Mesodermal cell (in vitro differentiated cells): ENCODE measurements around the gene DYNLT1.

Experiments
- H3K27ac ChIP-seq: 2 replicates; pipeline ENCODE4 v1.7.0; 2013; ENCODE audit warnings: mild to moderate bottlenecking, low read depth, low read length, moderate library complexity; ENCODE audit not compliant: severe bottlenecking
- H3K36me3 ChIP-seq: 2 replicates; pipeline ENCODE4 v1.7.1; 2013; ENCODE audit warnings: mild to moderate bottlenecking, low read length, moderate library complexity; ENCODE audit not compliant: control insufficient read depth, insufficient read depth
- H3K4me1 ChIP-seq: one replicate; pipeline ENCODE4 v1.7.1; 2013; ENCODE audit warnings: mild to moderate bottlenecking, low read length; ENCODE audit not compliant: insufficient read depth, control insufficient read depth, poor library complexity, severe bottlenecking
- H3K4me3 ChIP-seq: 2 replicates; pipeline ENCODE4 v1.7.0; 2013; ENCODE audit warnings: low read length, control low read depth, mild to moderate bottlenecking; ENCODE audit not compliant: insufficient read depth, poor library complexity, severe bottlenecking; ENCODE audit errors: extremely low read depth
- H3K9me3 ChIP-seq: 2 replicates; pipeline ENCODE4 v1.7.1; 2013; ENCODE audit warnings: mild to moderate bottlenecking, low read length, moderate library complexity; ENCODE audit not compliant: control insufficient read depth
- WGBS, 2 experiments: methylation state at CpG; one replicate each; pipeline ENCODE4 v1.1.5; 2013; ENCODE audit warnings: missing lambda C conversion rate in 2 of 2; ENCODE audit not compliant: insufficient coverage in 2 of 2; 5-methylcytosine and 5-hydroxymethylcytosine counted together

DYNLT1 gene

DNA sequence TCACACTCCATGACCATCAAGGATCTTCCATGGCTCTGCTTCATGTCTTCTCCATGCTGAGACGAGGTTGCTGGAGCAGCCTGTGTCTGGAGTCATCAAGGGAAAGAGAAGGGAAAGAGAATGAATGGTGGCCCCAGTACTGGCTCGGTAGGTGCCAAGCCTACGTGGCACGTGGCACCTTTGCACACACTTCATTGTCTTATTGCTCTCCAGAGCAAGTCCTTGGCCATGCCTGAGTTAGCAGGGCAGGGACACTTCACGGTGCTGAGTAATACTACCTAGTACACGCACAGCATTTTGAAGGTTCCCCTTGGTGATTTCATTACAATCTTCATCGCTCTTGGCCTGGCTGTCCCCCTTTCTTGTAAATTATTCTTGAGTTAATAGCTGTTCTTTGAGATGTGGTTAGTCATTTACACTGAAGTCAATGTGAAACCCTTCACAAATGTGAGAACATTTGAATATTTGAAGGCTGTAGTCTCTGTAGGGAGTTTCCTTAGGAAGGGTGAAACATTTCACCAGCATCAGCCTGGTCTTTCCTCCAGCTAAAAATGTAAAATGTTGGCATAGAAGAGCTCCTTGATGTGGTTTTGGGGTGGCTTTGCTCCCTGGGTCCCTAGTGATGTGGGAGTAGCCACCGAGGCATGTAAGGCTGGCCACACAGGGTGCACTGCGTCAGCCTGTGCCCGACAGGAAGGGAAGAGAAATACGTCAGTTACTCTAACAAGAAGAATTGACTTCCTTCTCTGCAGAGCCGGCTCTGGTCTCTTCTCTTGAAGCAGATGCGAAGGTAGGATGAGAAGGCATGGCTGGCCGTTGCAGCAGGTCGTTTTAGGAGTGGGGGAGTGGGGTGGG is 5.0 kb upstream of the DYNLT1 start, which contains the start of gene SYTL3:
Gene SYTL3 (plus strand): TSS at position 766 of the 855 bp plus-strand sequence. CDS start 13,215 bp downstream, outside the sequence.
- Histone ChIP-seq H3K9me3 (no peaks in the 10 kb centered on the region), H3K4me3 (no peak within 1 kb of the TSS), H3K27ac (peak within 1 kb of the TSS; percentile 69), H3K4me1 (peaks cover 29% of the 10 kb centered on the region), H3K36me3 (no peaks in the 10 kb centered on the region)
- WGBS, 2 experiments, result 76 to 84% methylated on average over 10 to 12 of the region's 15 CpGs

DNA sequence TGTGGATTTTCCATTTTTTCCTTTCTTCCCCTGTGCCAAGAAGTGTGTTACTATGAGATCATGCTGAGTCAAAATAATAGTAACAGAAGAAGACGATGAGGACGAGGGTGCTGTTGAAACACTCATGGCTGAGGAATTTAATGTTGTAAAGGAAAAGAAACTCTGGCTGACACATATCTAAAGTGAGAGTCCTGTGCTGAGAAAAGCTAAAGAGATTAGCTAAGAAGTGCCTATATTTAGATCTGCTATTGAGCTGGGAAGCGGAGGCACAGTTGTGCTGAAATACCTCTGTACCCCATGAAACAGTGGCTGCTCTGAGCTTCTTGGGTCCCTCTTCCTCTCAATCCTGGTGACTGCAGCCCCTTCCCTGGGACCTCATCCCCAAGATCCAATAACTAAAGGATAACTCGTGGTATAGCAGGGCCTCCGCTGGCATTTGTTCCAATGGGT is 4.2 kb upstream of the DYNLT1 start:
- WGBS, 2 experiments, result 61 to 92% methylated on average over 3 of the region's 5 CpGs

DNA sequence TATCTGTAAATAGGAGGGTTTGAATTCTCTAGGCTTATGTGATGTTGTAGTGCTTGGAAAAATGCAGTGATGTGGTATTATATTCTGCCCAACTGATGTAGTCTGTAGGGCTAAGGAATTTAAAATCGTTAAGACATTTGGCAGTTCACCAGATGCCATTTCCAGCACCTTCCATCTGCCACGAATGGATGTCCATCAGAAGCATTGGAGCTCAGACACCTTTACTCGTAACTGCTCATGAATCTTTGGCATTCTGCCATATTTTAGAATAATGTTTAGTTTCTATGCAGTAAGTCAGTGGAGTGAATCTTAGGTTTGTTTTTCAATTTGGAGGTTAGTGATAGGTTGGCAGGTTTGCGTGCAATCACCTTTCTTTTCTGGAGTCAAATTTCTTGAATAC is 3.0 kb upstream of the DYNLT1 start:
- WGBS, 2 experiments, result 75 to 81% methylated on average over 3 to 4 of the region's 4 CpGs
- Histone ChIP-seq H3K27ac (no peak overlapping the region), H3K4me1 (peaks cover 25% of the 10 kb centered on the region), H3K9me3 (no peaks in the 10 kb centered on the region), H3K4me3 (no peak overlapping the region), H3K36me3 (peaks cover 5% of the 10 kb centered on the region)

More for the DNA sequence above, 4.2 kb upstream of the DYNLT1 start:
- peak overlapping the region; percentile 69 for H3K27ac ChIP-seq
- H3K9me3 ChIP-seq, result no peaks in the 10 kb centered on the region
- H3K36me3 ChIP-seq, result no peaks in the 10 kb centered on the region
- peaks cover 21% of the 10 kb centered on the region for H3K4me1 ChIP-seq
- H3K4me3 ChIP-seq, result no peak overlapping the region

DNA sequence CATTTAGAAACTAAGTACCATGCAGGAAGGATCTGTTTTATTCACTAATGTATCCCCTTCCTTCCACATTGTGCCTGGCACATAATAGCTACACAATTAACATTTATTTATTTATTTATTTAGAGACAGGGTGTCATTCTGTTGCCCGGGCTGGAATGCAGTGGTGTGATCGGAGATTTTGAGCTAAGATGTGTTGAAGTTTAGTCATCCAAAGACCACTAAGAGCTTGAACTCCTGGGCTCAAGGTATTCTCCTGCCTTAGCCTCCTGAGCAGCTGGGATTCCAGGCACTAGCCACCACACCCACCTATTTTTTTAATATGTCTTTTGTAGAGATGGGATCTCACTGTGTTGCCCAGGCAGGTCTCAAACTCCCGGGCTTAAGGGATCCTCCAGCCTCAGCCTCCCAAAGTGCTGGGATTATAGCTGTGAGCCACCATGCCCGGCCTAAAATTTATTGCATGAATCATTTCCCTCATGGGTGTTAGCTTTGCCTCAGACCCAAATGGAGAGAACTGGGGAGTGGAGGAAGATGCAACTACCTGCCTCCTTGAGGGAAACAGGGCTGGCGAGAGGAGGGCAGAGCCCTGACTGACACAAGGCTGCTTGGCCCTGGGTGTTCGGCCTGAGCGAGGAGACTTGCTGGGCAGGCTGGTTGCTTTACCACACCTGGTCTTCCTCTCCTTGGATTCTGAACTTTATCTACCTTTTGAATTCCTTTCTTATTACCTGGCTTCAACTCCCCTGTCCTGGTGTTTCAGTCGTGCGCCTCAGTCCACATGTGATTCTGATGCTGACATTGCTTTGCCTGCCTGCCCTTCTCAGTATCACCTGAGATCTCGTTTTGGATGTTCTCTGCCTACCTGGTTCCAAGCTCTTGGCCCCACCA is 1.7 kb upstream of the DYNLT1 start:
- no peak overlapping the region for H3K27ac ChIP-seq
- peaks cover 14% of the 10 kb centered on the region for H3K36me3 ChIP-seq
- 79 to 85% methylated on average over 6 to 7 of the region's 10 CpGs for WGBS, 2 experiments
- H3K9me3 ChIP-seq, result no peaks in the 10 kb centered on the region
- H3K4me1 ChIP-seq, result peaks cover 30% of the 10 kb centered on the region
- no peak overlapping the region for H3K4me3 ChIP-seq

DNA sequence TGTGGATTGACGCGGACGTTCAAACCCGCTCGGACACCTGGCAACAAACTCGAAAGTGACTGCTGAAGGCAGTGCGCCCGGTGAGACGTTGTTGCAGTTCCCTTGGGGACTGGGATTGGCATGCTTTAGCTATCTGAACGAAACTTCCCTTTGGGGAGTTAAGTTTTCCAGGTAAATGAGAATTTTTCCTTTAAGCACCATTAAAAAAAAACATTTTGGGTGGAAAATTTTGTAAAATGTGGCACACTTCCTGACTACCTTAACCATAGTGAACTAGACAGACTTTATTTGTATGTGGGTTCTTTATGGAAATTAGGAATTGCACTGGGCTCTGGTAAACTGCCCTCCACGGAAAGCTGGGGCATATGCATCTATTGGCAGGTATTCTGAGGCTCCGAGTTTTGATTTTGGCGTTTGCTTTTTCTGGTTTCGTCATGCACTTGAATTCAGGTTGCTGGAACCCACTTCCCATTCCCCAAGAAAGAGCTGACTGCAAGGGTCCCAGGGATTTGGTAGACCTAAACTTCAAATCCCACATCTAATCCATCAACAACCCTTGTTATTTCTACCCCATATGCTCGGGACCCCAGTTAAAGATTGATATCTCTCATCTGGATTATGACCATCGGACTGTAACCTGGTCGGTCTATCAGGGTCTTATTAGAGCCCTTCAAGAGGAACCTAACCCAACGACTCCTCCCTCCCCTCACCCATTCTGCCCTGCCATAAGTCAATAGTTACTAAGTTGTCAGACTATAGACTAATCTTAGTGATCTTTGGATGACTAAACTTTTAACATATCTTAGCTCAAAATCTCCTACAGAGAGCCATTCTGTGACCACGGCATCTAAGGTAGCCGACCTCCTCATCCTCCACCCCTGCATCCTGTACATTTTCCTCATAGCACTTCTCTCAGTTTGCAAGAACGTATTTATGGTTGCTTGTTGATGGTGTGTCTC is 800 bp upstream of the DYNLT1 start:
- Histone ChIP-seq H3K36me3 (peaks cover 14% of the 10 kb centered on the region), H3K9me3 (no peaks in the 10 kb centered on the region), H3K4me1 (peaks cover 34% of the 10 kb centered on the region), H3K4me3 (peak overlapping the region; percentile 92), H3K27ac (peak overlapping the region; percentile 7)
- 28 to 43% methylated on average over 11 to 15 of the region's 21 CpGs for WGBS, 2 experiments

DNA sequence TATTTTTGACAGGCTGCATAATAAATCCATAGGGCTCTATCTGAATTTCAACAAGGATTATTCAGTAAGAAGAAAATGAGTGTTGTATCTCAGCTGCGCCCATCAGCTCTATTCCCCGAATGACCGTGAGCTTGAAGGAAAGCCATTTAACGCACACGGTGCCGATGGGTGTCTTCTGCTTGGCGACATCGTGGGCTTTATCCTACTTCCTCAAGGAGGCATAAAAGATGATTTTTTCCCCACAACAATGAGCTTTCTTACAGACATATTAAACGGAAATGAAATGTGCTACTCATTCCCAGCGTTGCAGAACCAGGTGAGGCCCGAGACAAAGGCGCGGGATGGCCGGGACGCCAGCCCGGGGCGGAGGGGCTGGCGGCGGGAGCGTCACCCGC is 710 bp downstream of the DYNLT1 start:
- Histone ChIP-seq H3K9me3 (no peaks in the 10 kb centered on the region), H3K36me3 (peaks cover 20% of the 10 kb centered on the region), H3K4me1 (peaks cover 22% of the 10 kb centered on the region), H3K4me3 (peak overlapping the region; percentile 92), H3K27ac (peak overlapping the region; percentile 90)
- 8 to 9% methylated on average over 17 to 18 of the region's 21 CpGs for WGBS, 2 experiments

DNA sequence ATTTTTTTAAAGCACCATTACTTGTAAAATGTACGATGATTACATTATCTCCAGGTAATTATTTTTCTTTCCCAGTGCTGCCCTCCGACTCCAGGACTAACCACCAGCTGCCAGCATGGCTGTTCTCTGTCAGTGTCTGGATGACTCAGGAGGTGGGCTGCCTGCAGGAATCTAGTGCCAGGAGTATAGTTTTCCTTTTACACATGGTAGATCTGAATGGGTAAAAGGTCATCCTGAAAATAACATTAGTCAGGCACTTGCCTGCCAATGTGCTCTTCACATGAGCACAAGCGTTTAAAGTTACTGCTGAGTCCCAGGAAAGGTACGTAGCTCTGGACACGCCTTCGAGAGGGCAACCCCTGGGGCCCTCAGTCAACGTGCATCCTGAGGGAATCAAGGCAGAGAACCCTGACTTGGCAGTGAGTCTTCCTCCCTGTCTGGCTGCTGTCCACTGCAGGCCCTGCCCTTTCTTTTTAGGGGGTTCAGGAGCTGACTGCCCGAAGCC is 2.4 kb downstream of the DYNLT1 start:
- H3K36me3 ChIP-seq, result peaks cover 28% of the 10 kb centered on the region
- no peak overlapping the region for H3K4me3 ChIP-seq
- no peak overlapping the region for H3K27ac ChIP-seq
- H3K4me1 ChIP-seq, result peaks cover 20% of the 10 kb centered on the region
- H3K9me3 ChIP-seq, result no peaks in the 10 kb centered on the region
- WGBS, 2 experiments, result 80 to 91% methylated on average over 5 of the region's 8 CpGs

DNA sequence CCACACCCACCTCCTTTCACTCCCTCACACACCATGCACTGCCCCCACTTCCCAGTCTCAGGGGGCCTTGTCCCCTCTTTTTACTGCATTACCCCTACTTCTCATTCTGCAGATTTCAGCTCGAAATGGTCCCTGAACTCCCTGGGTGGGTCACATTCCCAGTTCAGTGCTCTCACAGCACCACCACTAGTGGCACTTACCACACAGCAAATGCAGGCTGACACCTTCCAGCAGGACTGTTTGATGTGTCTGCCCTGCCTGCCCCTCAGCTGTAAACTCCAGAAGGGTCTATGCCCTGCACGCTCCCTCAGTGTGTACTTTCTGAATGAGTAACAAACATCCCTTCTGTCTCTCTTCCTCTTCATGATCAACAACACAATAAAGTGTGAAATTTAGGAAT is 4.0 kb downstream of the DYNLT1 start:
- Histone ChIP-seq H3K36me3 (peaks cover 42% of the 10 kb centered on the region), H3K4me3 (no peak overlapping the region)
- WGBS, 2 experiments, result 85 to 96% methylated on average over 2 of the region's 2 CpGs

DNA sequence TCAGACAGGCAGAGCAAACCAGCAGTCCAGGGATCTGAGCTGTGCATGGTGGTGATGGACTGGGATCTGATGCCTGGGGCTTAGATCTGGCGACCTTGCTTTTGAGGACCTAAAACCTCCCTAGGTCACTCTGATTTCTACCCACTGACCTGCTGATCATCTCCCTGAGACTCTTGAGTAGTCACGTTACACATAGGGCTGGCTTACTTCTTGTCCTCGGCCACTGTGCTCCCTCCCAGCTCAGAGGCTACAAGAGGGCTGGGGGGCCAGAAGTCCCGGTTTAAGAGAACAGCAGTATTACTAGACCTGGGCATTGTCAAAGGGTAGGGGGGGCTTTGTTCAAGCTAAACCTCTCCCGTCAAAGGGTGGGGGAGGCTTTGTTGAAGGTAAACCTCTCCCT is 5.5 kb downstream of the DYNLT1 start:
- H3K4me1 ChIP-seq, result peaks cover 17% of the 10 kb centered on the region
- peaks cover 49% of the 10 kb centered on the region for H3K36me3 ChIP-seq
- H3K9me3 ChIP-seq, result no peaks in the 10 kb centered on the region
- H3K27ac ChIP-seq, result no peak overlapping the region
- WGBS, 2 experiments, result 93 to 100% methylated on average over 4 of the region's 5 CpGs
- no peak overlapping the region for H3K4me3 ChIP-seq

More for the DNA sequence above, 4.0 kb downstream of the DYNLT1 start:
- Histone ChIP-seq H3K4me1 (peaks cover 20% of the 10 kb centered on the region), H3K9me3 (no peaks in the 10 kb centered on the region), H3K27ac (no peak overlapping the region)
